Smooth muscle cell (in vitro differentiated cells): ENCODE measurements around the gene FGG. TPM values are rescaled to one million over a fixed set of nuclear protein-coding genes. Genes with fewer than 3 reads are reported as not detected.

Experiments
- DNase-seq: peaks from one replicate; lab custom pipeline; 2025; ENCODE audit not compliant: unreplicated experiment; lab: John Stamatoyannopoulos, UW
- H2AFZ ChIP-seq: fragments of 200-600 bp; sonication (generic); 2 replicates; pipeline ENCODE4 v1.6.0; 2016; ENCODE audit warnings: antibody characterized with exemption, low read depth, mild to moderate bottlenecking
- H3F3A ChIP-seq: fragments of 200-600 bp; sonication (generic); 2 replicates; pipeline ENCODE4 v1.6.0; 2017; ENCODE audit warnings: antibody characterized with exemption, low read depth
- H3K27ac ChIP-seq: fragments of 200-600 bp; sonication (generic); 2 replicates; pipeline ENCODE4 v1.5.1; 2016; ENCODE audit warnings: low read depth, mild to moderate bottlenecking
- H3K27me3 ChIP-seq: fragments of 200-600 bp; sonication (generic); 2 replicates; pipeline ENCODE4 v1.6.1; 2016; ENCODE audit warnings: low read depth, mild to moderate bottlenecking
- H3K36me3 ChIP-seq: fragments of 200-600 bp; sonication (generic); 2 replicates; pipeline ENCODE4 v1.5.1; 2016; ENCODE audit warnings: low read depth
- H3K4me1 ChIP-seq: fragments of 200-600 bp; sonication (generic); 2 replicates; pipeline ENCODE4 v1.5.1; 2016; ENCODE audit warnings: low read depth
- H3K4me2 ChIP-seq: fragments of 200-600 bp; sonication (generic); 2 replicates; pipeline ENCODE4 v1.6.0; 2016; ENCODE audit warnings: mild to moderate bottlenecking
- H3K4me3 ChIP-seq: fragments of 200-600 bp; sonication (generic); 2 replicates; pipeline ENCODE4 v1.5.1; 2016; ENCODE audit warnings: mild to moderate bottlenecking
- H3K79me2 ChIP-seq: fragments of 200-600 bp; sonication (generic); 2 replicates; pipeline ENCODE4 v1.6.0; 2016; ENCODE audit warnings: low read depth, mild to moderate bottlenecking
- H3K9ac ChIP-seq: fragments of 200-600 bp; sonication (generic); 2 replicates; pipeline ENCODE4 v1.6.0; 2016; ENCODE audit warnings: low read depth
- H3K9me3 ChIP-seq: fragments of 200-600 bp; sonication (generic); replicated peaks from 2 replicates; pipeline ENCODE4 v1.5.1; 2016; ENCODE audit warnings: low read depth
- H4K20me1 ChIP-seq: fragments of 200-600 bp; sonication (generic); 2 replicates; pipeline ENCODE4 v1.6.0; 2016; ENCODE audit warnings: low read depth
- WGBS: methylation state at CpG from one replicate; pipeline ENCODE4 v1.1.7; 2016; ENCODE audit warnings: low lambda C conversion rate; 5-methylcytosine and 5-hydroxymethylcytosine counted together
- polyA plus RNA-seq: library from polyadenylated mRNA; unstranded; fragments of >200 nt; fragmentation: Nextera tagmentation; extraction: Ambion mirVana; gene quantifications from 2 replicates; pipeline ENCODE4 v1.2.1, GENCODE V29; 2016
- total RNA-seq: library from RNA; depleted of rRNA; stranded (reverse); fragments of >200 nt; gene quantifications from 2 replicates; pipeline ENCODE4 v1.2.3, GENCODE V29; 2014
- TF ChIP-seq, protein P1 (sequence below): fragments of 200-600 bp; sonication (generic); IDR thresholded peaks from 2 replicates; pipeline ENCODE4 v1.5.1; 2017; ENCODE audit warnings: borderline replicate concordance, mild to moderate bottlenecking, antibody characterized with exemption; ENCODE audit not compliant: insufficient read depth, poor library complexity, severe bottlenecking

Gene FGG
- total and polyA plus RNA-seq, 2 experiments from 2014 or later, result 0.77 TPM; not detected in 1

DNA sequence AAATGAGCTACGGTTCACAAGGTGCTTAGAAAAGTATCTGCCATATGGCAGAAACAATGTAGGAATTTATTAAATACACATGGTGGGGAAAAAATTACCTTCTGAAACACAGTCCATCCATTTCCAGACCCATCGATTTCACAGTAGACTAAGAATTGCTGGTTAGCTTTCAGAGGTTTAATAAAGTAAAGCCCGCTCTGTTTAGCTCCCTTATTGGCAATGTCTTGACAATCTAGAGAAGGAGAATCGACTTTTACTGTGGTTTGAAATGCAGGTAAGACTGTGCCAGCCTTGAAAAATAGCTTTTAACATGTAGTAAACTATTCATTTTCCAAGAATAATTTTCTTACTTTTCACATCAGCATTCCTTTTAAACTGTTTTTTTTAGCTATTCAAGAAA, 2.9 kb downstream of the FGG start:
- no peaks in the 10 kb centered on the region for H3K4me1 ChIP-seq
- H3K36me3 ChIP-seq, result no peaks in the 10 kb centered on the region
- H3K4me3 ChIP-seq, result peak overlapping the region; percentile 37
- H2AFZ ChIP-seq, result no peak overlapping the region
- no peaks in the 10 kb centered on the region for H3K9me3 ChIP-seq
- no peak overlapping the region for H3K9ac ChIP-seq
- 86% methylated on average over 4 of the region's 4 CpGs for WGBS
- TF ChIP-seq, protein P1, sequence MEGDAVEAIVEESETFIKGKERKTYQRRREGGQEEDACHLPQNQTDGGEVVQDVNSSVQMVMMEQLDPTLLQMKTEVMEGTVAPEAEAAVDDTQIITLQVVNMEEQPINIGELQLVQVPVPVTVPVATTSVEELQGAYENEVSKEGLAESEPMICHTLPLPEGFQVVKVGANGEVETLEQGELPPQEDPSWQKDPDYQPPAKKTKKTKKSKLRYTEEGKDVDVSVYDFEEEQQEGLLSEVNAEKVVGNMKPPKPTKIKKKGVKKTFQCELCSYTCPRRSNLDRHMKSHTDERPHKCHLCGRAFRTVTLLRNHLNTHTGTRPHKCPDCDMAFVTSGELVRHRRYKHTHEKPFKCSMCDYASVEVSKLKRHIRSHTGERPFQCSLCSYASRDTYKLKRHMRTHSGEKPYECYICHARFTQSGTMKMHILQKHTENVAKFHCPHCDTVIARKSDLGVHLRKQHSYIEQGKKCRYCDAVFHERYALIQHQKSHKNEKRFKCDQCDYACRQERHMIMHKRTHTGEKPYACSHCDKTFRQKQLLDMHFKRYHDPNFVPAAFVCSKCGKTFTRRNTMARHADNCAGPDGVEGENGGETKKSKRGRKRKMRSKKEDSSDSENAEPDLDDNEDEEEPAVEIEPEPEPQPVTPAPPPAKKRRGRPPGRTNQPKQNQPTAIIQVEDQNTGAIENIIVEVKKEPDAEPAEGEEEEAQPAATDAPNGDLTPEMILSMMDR, result no peak
- H3K4me2 ChIP-seq, result no peak overlapping the region
- H3K79me2 ChIP-seq, result no peaks in the 10 kb centered on the region
- no peaks in the 10 kb centered on the region for H4K20me1 ChIP-seq
- no peaks in the 10 kb centered on the region for H3F3A ChIP-seq
- no peak for DNase-seq
- no peak overlapping the region for H3K27ac ChIP-seq
- peaks cover 30% of the 10 kb centered on the region for H3K27me3 ChIP-seq

DNA sequence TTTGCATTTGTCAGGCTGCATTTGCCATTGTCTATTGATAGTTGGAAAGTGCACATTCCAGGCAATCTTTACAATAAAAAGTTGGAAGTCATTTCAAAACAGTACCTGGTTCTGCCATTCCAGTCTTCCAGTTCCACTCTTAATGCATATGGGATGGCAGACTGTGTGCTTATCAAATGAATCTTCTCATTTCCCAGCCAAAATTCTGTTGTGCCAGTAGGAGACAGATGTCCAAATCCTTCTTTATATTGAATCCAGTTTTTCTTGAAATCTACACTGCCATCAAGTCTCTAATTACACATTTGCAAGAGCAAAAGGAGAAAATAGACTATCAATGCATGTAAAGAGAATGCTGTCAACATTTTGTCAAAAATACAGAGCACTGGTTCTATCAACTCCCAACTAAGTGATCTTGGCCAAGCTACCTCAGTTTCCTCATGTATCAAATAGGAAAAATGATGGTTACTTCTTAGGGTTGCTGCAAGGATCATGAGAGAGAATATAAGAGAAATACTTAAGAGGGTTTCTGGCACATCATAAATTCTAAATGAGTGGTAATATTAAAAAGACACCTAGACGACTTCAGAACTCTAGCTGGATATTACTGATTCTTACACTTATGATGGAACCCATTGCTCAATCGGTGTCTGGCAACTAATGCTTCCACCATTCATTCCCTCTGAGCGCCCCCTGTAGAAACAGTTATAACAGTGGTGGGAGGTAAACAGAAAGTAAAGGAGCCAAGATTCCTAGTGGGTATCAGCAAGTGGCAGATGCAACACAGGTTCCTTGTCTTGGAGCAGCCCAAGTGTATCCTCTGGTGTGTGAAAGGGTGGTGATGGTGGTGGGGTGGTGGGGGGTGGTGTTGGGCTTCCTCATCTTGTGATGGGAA, 3.8 kb downstream of the FGG start:
- WGBS, result 86% methylated on average over 3 of the region's 3 CpGs
- Histone ChIP-seq H3K27me3 (peaks cover 30% of the 10 kb centered on the region), H3F3A (no peaks in the 10 kb centered on the region), H3K79me2 (no peaks in the 10 kb centered on the region), H2AFZ (no peak overlapping the region), H4K20me1 (no peaks in the 10 kb centered on the region), H3K27ac (no peak overlapping the region), H3K4me2 (no peak overlapping the region), H3K4me1 (no peaks in the 10 kb centered on the region), H3K9me3 (no peaks in the 10 kb centered on the region), H3K9ac (no peak overlapping the region), H3K4me3 (peak overlapping the region; percentile 25), H3K36me3 (no peaks in the 10 kb centered on the region)
- no peak for DNase-seq
- TF ChIP-seq, protein P1, result no peak

DNA sequence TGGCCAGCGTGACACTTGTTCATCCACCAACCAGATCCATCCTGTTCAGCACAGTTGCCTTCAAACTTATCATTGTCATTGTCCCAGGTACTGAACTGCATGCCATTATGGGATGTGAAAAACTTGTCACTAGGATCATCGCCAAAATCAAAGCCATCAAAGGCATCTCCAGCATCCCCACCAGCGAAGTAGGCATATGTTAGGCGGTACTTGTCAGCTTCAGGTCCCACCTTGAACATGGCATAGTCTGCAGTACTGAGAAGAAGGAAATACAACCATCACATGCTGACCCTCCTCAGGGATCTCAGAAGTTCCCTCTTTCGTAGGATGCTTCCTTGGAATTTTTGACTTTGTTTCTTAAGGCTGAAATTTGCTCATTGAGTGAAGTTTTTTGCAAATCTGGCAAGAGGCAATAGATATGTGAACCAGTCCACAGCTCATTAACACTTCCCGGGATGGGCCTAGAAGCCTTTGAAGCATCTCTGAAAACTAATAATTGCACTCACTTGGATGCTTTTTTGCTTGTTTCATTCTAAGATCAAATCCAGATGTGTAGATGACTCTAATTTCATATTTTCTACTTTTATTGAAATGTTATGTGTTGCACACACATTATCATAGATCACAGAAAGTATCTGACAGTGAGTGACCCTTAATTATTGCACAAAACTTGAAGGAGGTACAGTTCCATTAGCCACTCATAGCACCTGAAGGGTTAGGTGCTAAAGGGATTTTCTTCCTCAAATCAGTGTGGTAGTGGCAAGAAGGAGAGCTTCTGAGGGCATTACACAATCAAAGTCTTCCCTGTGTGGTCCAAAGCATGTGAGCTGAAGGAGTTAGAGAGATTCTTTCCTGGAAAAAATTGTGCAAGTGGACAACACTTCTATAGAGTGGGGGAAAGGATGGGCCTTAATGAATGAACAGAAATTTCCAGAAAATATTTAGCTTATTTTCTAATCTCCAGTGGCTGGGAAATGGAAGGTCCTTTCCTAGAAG, 5.4 kb downstream of the FGG start:
- Histone ChIP-seq H3K27me3 (peaks cover 30% of the 10 kb centered on the region), H3K4me3 (no peak overlapping the region), H3K4me1 (no peaks in the 10 kb centered on the region), H3K9me3 (no peaks in the 10 kb centered on the region), H3K9ac (no peak overlapping the region), H4K20me1 (no peaks in the 10 kb centered on the region), H3K27ac (no peak overlapping the region), H3K4me2 (no peak overlapping the region), H2AFZ (no peak overlapping the region), H3F3A (no peaks in the 10 kb centered on the region), H3K36me3 (no peaks in the 10 kb centered on the region), H3K79me2 (no peaks in the 10 kb centered on the region)
- no peak for DNase-seq
- TF ChIP-seq, protein P1, result no peak
- 87% methylated on average over 6 of the region's 6 CpGs for WGBS
